K562 (cell line): ENCODE measurements around the gene LEAP2. TPM values are rescaled to one million over a fixed set of nuclear protein-coding genes. Genes with fewer than 3 reads are reported as not detected.

Experiments used
- ADNP ChIP-seq: fragments of 200-800 bp; sonication (Bioruptor generic); IDR thresholded peaks from 2 replicates; pipeline ENCODE4 v1.6.1; 2016; ENCODE audit warnings: missing genetic modification characterization, missing compliant biosample characterization
- CHD2 ChIP-seq: IDR thresholded peaks from 2 replicates; pipeline ENCODE4 v1.6.1; 2011; ENCODE audit warnings: low read depth, low read length
- FUS ChIP-seq: fragments of 200-400 bp; formaldehyde crosslinking; optimal IDR thresholded peaks from 2 replicates; pipeline ENCODE3; 2017; ENCODE audit warnings: low read depth, low read length
- KDM2B ChIP-seq: fragments of 250-450 bp; sonication (Bioruptor Pico); IDR thresholded peaks from 2 replicates; pipeline ENCODE4 v1.8.0; 2021; ENCODE audit warnings: mild to moderate bottlenecking, moderate library complexity
- MNT ChIP-seq, 2 experiments: fragments of 450-650 bp; conservative IDR thresholded peaks; 2 replicates each; pipeline ENCODE4 v1.6.1; 2017; ENCODE audit warnings: mild to moderate bottlenecking in 2 of 2, moderate library complexity in 2 of 2
- RBM17 ChIP-seq: fragments of 200-400 bp; formaldehyde crosslinking; IDR thresholded peaks from 2 replicates; pipeline ENCODE4 v1.6.1; 2017; ENCODE audit warnings: low read depth, mild to moderate bottlenecking, low read length, borderline replicate concordance
- RCOR1 ChIP-seq, 2 experiments: IDR thresholded peaks; 2 replicates each; pipeline ENCODE4 v1.6.1; 2012; ENCODE audit warnings: low read depth in 2 of 2, low read length in 2 of 2, borderline replicate concordance in 1 of 2, improper control_type of control experiment in 1 of 2
- REST ChIP-seq, 2 experiments: fragments of 450-650 bp; formaldehyde crosslinking in 1 of 2; IDR thresholded peaks; 2 replicates each; pipeline versions ENCODE4 v1.4.0 to v1.6.1; 2014 to 2020; ENCODE audit warnings: mild to moderate bottlenecking in 2 of 2, borderline replicate concordance in 1 of 2, low read depth in 1 of 2
- SMAD4 ChIP-seq: fragments of 250-450 bp; sonication (Bioruptor Pico); conservative IDR thresholded peaks from 2 replicates; pipeline ENCODE4 v1.8.0; 2021; ENCODE audit warnings: inconsistent platforms, mild to moderate bottlenecking, moderate library complexity
- SRSF7 ChIP-seq: fragments of 200-400 bp; formaldehyde crosslinking; optimal IDR thresholded peaks from 2 replicates; pipeline ENCODE3; 2017; ENCODE audit warnings: mild to moderate bottlenecking, low read depth, low read length
- TAF7 ChIP-seq: fragments of 450-650 bp; IDR thresholded peaks from 2 replicates; pipeline ENCODE4 v1.6.1; 2016; ENCODE audit warnings: missing genetic modification characterization, missing compliant biosample characterization
- TAL1 ChIP-seq: fragments of 450-650 bp; IDR thresholded peaks from 2 replicates; pipeline ENCODE4 v1.6.1; 2016; ENCODE audit warnings: mild to moderate bottlenecking
- U2AF1 ChIP-seq: fragments of 200-400 bp; formaldehyde crosslinking; optimal IDR thresholded peaks from 2 replicates; pipeline ENCODE3; 2017; ENCODE audit warnings: mild to moderate bottlenecking, low read depth, low read length, moderate library complexity
- XRCC3 ChIP-seq: fragments of 450-650 bp; IDR thresholded peaks from 2 replicates; pipeline ENCODE4 v1.6.1; 2017; ENCODE audit warnings: mild to moderate bottlenecking, moderate library complexity
- ZBED1 ChIP-seq: IDR thresholded peaks from 2 replicates; pipeline ENCODE4 v1.6.1; 2014
- ZBTB9 ChIP-seq: fragments of 450-650 bp; formaldehyde crosslinking; IDR thresholded peaks from 2 replicates; pipeline ENCODE4 v1.4.0; 2020; ENCODE audit warnings: mild to moderate bottlenecking, moderate library complexity
- polyA plus RNA-seq, 8 experiments: library from polyadenylated mRNA; depleted of rRNA in 4 of 8; stranded (reverse) in 5 of 8; unstranded in 3 of 8; fragments of >200 nt; fragmentation: Nextera tagmentation in 2 of 8; fragmentation: Illumina TruSeq in 1 of 8; extraction: Ambion mirVana in 2 of 8; extraction: Trizol in 1 of 8; gene quantifications; 2 replicates each; pipeline versions ENCODE4 v1.2.1 to v1.2.3, GENCODE V29; 2011 to 2014; ENCODE audit warnings: inconsistent platforms in 1 of 8, missing spikeins in 1 of 8
- total RNA-seq, 7 experiments: library from RNA; depleted of rRNA in 6 of 7; stranded (reverse); fragments of >200 nt in 6 of 7; fragmentation: Illumina TruSeq in 2 of 7; extraction: Trizol in 2 of 7; gene quantifications; 2 replicates each; pipeline versions ENCODE4 v1.2.1 to v1.2.3, GENCODE V29; 2011 to 2021; ENCODE audit warnings: low replicate concordance in 1 of 7

The LEAP2 gene
- total and polyA plus RNA-seq, 9 of the 15 experiments (the other 6 are each of a cell fraction or from before 2014, with no cell fraction given) = 1.1 to 5.6 (median 2.5) TPM

GRCh38 chr5:132830436-132831094, 42.9 kb upstream of the LEAP2 start, which contains the start of gene SHROOM1 (continued):
- TF ChIP-seq TAF7 = peak; percentile 35; the same call in 1 of the 2 replicates
- no peak for TF ChIP-seq ADNP (tag)
- TF ChIP-seq MNT (conservative IDR thresholded peaks at IDR 0.05) = peak in 1 of 2 experiments; percentile 37; a peak in 1 of 4 replicates
- no peak for TF ChIP-seq RBM17
- TF ChIP-seq U2AF1 = no peak
- no peak for TF ChIP-seq CHD2
- TF ChIP-seq RCOR1 (IDR thresholded peaks at IDR 0.05; ENCODE audit: borderline replicate concordance in 1 of 2, low read depth in 2 of 2, low read length in 2 of 2) = 0 out of 4 replicates have a peak, but pooled peaks of 1 of the 2 experiments have one; percentile 14
- no peak for TF ChIP-seq REST (IDR thresholded peaks at IDR 0.05; ENCODE audit: borderline replicate concordance)
- TF ChIP-seq REST (CRISPR knock-in tag; IDR thresholded peaks at IDR 0.05; ENCODE audit: low read depth) = peak; percentile 83
- TF ChIP-seq ZBED1 = no peak
- peak; percentile 59; the same call in 1 of the 2 replicates for TF ChIP-seq ZBTB9
- no peak for TF ChIP-seq TAL1
- no peak for TF ChIP-seq SRSF7
- no peak for TF ChIP-seq XRCC3
- peak; percentile 81 for TF ChIP-seq SMAD4 (CRISPR knock-in tag)
- no peak for TF ChIP-seq KDM2B (CRISPR knock-in tag)
- TF ChIP-seq FUS = no peak
